HCT116 (cell line): ENCODE measurements around the gene CTSZ. TPM values are rescaled to one million over a fixed set of nuclear protein-coding genes. Genes with fewer than 3 reads are reported as not detected.

ENCODE experiments used
- ATAC-seq: fragments of 200-7000 bp; cut with Tn5 transposase; 2 replicates; pipeline ENCODE4 v1.9.1; 2020; ENCODE audit warnings: mild to moderate bottlenecking, moderate library complexity
- BruUV-seq: library from RNA; stranded (reverse); fragments of 400-500 nt; replicated peaks from 2 replicates; lab custom pipeline; 2021; lab: Mats Ljungman, UMichigan
- CTCF ChIA-PET: fragments of 300-600 bp; sonication (Branson Sonifier 250); formaldehyde crosslinking; loops from one replicate; lab custom pipeline; 2021; ENCODE audit warnings: antibody characterized with exemption; lab: Charles Lee
- POLR2A ChIA-PET: fragments of 300-600, 350-600 bp; sonication (Branson Sonifier 250); formaldehyde crosslinking; loops from one replicate; lab custom pipeline; 2021; ENCODE audit warnings: antibody characterized with exemption; lab: Charles Lee
- RAD21 ChIA-PET, 2 experiments: fragments of 300-600 bp; sonication (Branson Sonifier 250); formaldehyde crosslinking; loops; one replicate each; lab custom pipeline; 2023; ENCODE audit warnings: low total read pairs in 2 of 2; ENCODE audit not compliant: uncharacterized antibody in 2 of 2, unreplicated experiment in 2 of 2, low non-redundant PET in 1 of 2; lab: Charles Lee
- DNase-seq: peaks from one replicate; pipeline ENCODE4 v3.0.0-alpha.2; 2010; ENCODE audit warnings: low read depth, low spot score
- H2AFZ ChIP-seq: fragments of 200-600 bp; shearing (Covaris generic), sonication (generic); 2 replicates; pipeline ENCODE4 v1.6.1; 2017; ENCODE audit warnings: low read depth, mixed run types, mixed read lengths, antibody characterized with exemption, low read length; ENCODE audit not compliant: poor library complexity, severe bottlenecking
- H3K27ac ChIP-seq: 2 replicates; pipeline ENCODE4 v1.5.1; 2012; ENCODE audit warnings: low read depth, low read length
- H3K27me3 ChIP-seq: fragments of 200-600 bp; sonication (generic); 2 replicates; pipeline ENCODE4 v1.6.1; 2016; ENCODE audit warnings: mixed run types, low read length, mixed read lengths; ENCODE audit not compliant: insufficient read depth
- H3K36me3 ChIP-seq, 2 experiments: fragments of 200-500 bp in 1 of 2; fragments of 200-600 bp in 1 of 2; sonication (Bioruptor generic) in 1 of 2; sonication (generic) in 1 of 2; 2 replicates each; pipeline versions ENCODE4 v1.5.1 to v1.6.1; 2014 to 2016; ENCODE audit warnings: low read length in 2 of 2, inconsistent platforms in 1 of 2, mixed read lengths in 1 of 2, mixed run types in 1 of 2; ENCODE audit not compliant: insufficient read depth in 2 of 2, control insufficient read depth in 1 of 2
- H3K4me1 ChIP-seq, 2 experiments: fragments of 200-600 bp in 1 of 2; sonication (generic) in 1 of 2; 2 replicates each; pipeline versions ENCODE4 v1.5.1 to v1.6.1; 2012 to 2017; ENCODE audit warnings: low read length in 2 of 2, inconsistent platforms in 1 of 2, mild to moderate bottlenecking in 1 of 2, mixed read lengths in 1 of 2, mixed run types in 1 of 2, moderate library complexity in 1 of 2; ENCODE audit not compliant: insufficient read depth in 2 of 2, control insufficient read depth in 1 of 2
- H3K4me2 ChIP-seq: fragments of 200-600 bp; sonication (generic); 2 replicates; pipeline ENCODE4 v1.6.1; 2017; ENCODE audit warnings: mixed run types, low read length, mixed read lengths
- H3K4me3 ChIP-seq, 2 experiments: fragments of 200-600 bp in 1 of 2; sonication (generic) in 1 of 2; replicated peaks in 1 of 2; 2 replicates each; pipeline ENCODE4 v1.5.1; 2011 to 2016; ENCODE audit warnings: low read length in 2 of 2, control low read depth in 1 of 2, low read depth in 1 of 2, mild to moderate bottlenecking in 1 of 2, mixed read lengths in 1 of 2, mixed run types in 1 of 2
- H3K79me2 ChIP-seq: fragments of 200-600 bp; sonication (generic); 2 replicates; pipeline ENCODE4 v1.6.1; 2017; ENCODE audit warnings: mild to moderate bottlenecking, mixed run types, low read length, moderate library complexity, mixed read lengths; ENCODE audit not compliant: insufficient read depth
- H3K9ac ChIP-seq: fragments of 200-600 bp; sonication (generic); 2 replicates; pipeline ENCODE4 v1.6.1; 2016; ENCODE audit warnings: low read length, mixed read lengths
- H3K9me2 ChIP-seq: fragments of 200-600 bp; sonication (generic), shearing (Covaris generic); 2 replicates; pipeline ENCODE4 v1.6.1; 2017; ENCODE audit warnings: mixed run types, mild to moderate bottlenecking, moderate library complexity; ENCODE audit not compliant: insufficient read depth
- H3K9me3 ChIP-seq, 2 experiments: fragments of 200-500 bp in 1 of 2; fragments of 200-600 bp in 1 of 2; sonication (Bioruptor generic) in 1 of 2; sonication (generic) in 1 of 2; 2 replicates each; pipeline ENCODE4 v1.6.1; 2014 to 2017; ENCODE audit warnings: low read length in 2 of 2, mixed read lengths in 2 of 2, inconsistent platforms in 1 of 2, low read depth in 1 of 2, mild to moderate bottlenecking in 1 of 2, mixed run types in 1 of 2, moderate library complexity in 1 of 2; ENCODE audit not compliant: control insufficient read depth in 1 of 2, insufficient read depth in 1 of 2
- H4K20me1 ChIP-seq: fragments of 200-600 bp; sonication (generic), shearing (Covaris generic); 2 replicates; pipeline ENCODE4 v1.6.1; 2017; ENCODE audit warnings: mixed run types, mild to moderate bottlenecking, moderate library complexity; ENCODE audit not compliant: insufficient read depth
- REST ChIP-seq: IDR thresholded peaks from 2 replicates; pipeline ENCODE4 v1.6.1; 2012; ENCODE audit warnings: low read depth
- intact Hi-C: fragments of 100-400 bp; cut with micrococcal nuclease; formaldehyde crosslinking; loops from 2 replicates; pipeline ENCODE4 v1.10.0; 2022
- total RNA-seq: library from RNA; stranded (reverse); gene quantifications from one replicate; pipeline ENCODE4 v1.2.1, GENCODE V29; 2021; ENCODE audit not compliant: unreplicated experiment

CTSZ gene
- total RNA-seq, 1 experiment from 2014 or later, result 100 TPM

DNA sequence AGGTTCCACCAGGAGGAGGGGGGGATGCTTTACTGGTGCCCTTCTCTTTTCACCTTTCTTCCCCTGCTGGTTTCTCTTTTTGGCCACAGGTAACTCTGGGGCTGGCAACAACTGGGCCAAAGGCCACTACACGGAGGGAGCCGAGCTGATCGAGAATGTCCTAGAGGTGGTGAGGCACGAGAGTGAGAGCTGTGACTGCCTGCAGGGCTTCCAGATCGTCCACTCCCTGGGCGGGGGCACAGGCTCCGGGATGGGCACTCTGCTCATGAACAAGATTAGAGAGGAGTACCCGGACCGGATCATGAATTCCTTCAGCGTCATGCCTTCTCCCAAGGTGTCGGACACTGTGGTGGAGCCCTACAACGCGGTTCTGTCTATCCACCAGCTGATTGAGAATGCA, 16.6 kb upstream of the CTSZ start:
- H3K9me2 ChIP-seq, result no peaks in the 10 kb centered on the region
- peaks cover 21 to 50% of the 10 kb centered on the region in 2 experiments; a peak in 3 of 4 replicates for H3K36me3 ChIP-seq
- POLR2A ChIA-PET, result interaction anchor here (1.3 kb wide), 1 partner anchor 9 kb away, joined by 4 read pairs; the partner anchor contains the start of gene ATP5F1E

More for the DNA sequence above, 16.6 kb upstream of the CTSZ start:
- H3K4me2 ChIP-seq, result no peak overlapping the region
- intact Hi-C loops, result no loop called here
- no peaks in the 10 kb centered on the region for H3K4me1 ChIP-seq
- RAD21 ChIA-PET, result no interaction called here
- H3K27me3 ChIP-seq, result no peaks in the 10 kb centered on the region
- peaks cover 40% of the 10 kb centered on the region for H3K79me2 ChIP-seq
- no peak for DNase-seq
- no peak overlapping the region for H2AFZ ChIP-seq
- H3K9me3 ChIP-seq, result no peaks in the 10 kb centered on the region
- H4K20me1 ChIP-seq, result peaks cover 21% of the 10 kb centered on the region; the same call in 1 of the 2 replicates
- no peak for TF ChIP-seq REST
- no peak overlapping the region for H3K9ac ChIP-seq
- CTCF ChIA-PET, result no interaction called here
- no peak overlapping the region for H3K4me3 ChIP-seq
- H3K27ac ChIP-seq, result no peak overlapping the region
- no peak for ATAC-seq
- no TSS peak for BruUV-seq
